Epithelial cell of proximal tubule (primary cell): ENCODE data around the gene ST6GALNAC3. TPM values are rescaled to one million over a fixed set of nuclear protein-coding genes. Genes with fewer than 3 reads are reported as not detected.
A peak's percentile ranks its signal among the peaks of the same experiment; 100 is the strongest.
"Not testable (repeated sequence)": the region's sequence is repeated elsewhere in the genome, so short reads cannot be mapped to it uniquely, and the experiment has no call there.

ENCODE experiments used
- DNase-seq: peaks from one replicate; pipeline ENCODE4 v3.0.0-alpha.2; 2011; ENCODE audit warnings: low read depth
- H3K4me3 ChIP-seq: 2 replicates; pipeline ENCODE4 v1.5.1; 2011; ENCODE audit warnings: low read depth, mild to moderate bottlenecking, low read length
- total RNA-seq: library from RNA; depleted of rRNA; stranded (reverse); fragments of >200 nt; gene quantifications from 2 replicates; pipeline ENCODE4 v1.2.3, GENCODE V29; 2015
- TF ChIP-seq, protein P1 (sequence below): conservative IDR thresholded peaks from 2 replicates; pipeline ENCODE4 v1.5.1; 2012; ENCODE audit warnings: low read depth, mild to moderate bottlenecking, low read length

The ST6GALNAC3 gene
- total RNA-seq, 1 donor from 2014 or later: 0.75 TPM

DNA sequence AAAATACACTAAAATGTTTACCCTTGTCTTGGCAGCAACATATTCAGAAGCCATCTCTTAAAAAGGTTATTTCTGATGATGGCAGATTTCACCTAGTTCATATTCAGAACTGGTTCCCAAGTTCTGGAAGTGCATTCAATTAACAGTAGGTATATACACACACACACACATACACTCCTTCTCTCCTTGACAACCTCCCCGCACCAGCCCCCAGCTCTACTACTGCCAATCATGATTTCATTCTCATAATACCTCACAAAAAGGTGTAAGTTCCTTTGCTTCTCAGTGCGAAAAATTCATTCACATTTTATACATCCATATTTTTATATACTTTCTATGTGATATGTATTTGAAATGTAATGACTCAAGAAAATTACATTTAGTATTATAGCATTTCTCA, 564.6 kb downstream of the ST6GALNAC3 start:
- TF ChIP-seq, protein P1, sequence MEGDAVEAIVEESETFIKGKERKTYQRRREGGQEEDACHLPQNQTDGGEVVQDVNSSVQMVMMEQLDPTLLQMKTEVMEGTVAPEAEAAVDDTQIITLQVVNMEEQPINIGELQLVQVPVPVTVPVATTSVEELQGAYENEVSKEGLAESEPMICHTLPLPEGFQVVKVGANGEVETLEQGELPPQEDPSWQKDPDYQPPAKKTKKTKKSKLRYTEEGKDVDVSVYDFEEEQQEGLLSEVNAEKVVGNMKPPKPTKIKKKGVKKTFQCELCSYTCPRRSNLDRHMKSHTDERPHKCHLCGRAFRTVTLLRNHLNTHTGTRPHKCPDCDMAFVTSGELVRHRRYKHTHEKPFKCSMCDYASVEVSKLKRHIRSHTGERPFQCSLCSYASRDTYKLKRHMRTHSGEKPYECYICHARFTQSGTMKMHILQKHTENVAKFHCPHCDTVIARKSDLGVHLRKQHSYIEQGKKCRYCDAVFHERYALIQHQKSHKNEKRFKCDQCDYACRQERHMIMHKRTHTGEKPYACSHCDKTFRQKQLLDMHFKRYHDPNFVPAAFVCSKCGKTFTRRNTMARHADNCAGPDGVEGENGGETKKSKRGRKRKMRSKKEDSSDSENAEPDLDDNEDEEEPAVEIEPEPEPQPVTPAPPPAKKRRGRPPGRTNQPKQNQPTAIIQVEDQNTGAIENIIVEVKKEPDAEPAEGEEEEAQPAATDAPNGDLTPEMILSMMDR: no peak
- DNase-seq: no peak
- H3K4me3 ChIP-seq: no peak overlapping the region

DNA sequence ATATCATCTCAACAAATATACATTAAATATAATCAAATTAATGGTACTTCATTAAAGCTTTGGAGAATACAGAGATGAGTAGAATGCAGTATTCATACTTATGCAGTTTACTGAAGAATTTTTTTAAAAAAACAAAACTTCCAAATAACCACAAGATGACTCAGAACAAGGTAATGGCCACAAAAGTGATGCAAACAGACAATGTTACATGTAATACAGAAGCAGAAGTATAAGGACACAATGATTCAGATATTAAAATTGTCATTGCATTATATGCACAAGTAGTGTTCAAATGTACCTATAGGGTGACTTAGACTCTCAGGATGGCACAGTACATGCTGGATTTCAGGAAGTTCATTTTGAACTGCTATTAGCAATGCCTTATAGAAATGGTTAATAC, 565.5 kb downstream of the ST6GALNAC3 start:
- TF ChIP-seq, protein P1: no peak
- no peak overlapping the region for H3K4me3 ChIP-seq
- DNase-seq: peak; percentile 1

DNA sequence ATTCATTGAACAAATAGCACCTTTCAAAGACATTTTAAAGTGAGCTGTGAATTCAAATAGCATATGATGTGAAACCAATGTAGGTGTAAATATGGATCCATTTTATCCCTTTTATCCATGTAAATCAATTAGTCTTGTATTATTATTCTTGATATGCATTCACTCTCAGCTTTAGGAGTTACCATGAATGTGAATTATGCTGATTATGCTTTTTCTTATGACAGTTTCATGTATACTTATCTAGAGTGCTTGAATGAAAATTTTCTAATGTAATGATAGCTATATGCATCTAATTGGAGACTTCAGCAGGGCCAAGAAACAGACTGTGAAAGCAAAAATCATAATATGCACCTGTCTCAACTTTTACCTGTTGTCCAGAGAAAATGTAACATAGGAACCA, 566.2 kb downstream of the ST6GALNAC3 start:
- no peak for DNase-seq
- TF ChIP-seq, protein P1: no peak

DNA sequence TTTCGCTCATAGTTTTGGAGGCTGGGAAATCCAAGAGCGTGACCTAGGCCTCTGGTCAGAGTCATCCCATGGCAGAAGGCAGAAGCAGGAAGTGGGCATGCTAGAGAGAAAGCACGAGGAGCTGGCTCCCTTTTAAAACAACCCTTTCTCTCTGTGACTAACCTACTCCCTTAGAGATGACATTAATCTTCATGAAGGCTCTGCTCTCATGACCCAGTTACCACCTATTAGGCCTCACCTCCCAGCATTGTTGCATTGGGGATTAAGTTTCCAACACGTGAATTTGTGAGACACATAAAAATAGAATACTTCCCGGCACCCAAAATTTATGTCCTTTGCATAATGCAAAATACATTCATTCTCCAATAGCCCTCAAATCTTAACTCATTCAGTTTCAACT, 569.6 kb downstream of the ST6GALNAC3 start:
- no peak for DNase-seq

More for the DNA sequence above, 566.2 kb downstream of the ST6GALNAC3 start:
- no peak overlapping the region for H3K4me3 ChIP-seq

DNA sequence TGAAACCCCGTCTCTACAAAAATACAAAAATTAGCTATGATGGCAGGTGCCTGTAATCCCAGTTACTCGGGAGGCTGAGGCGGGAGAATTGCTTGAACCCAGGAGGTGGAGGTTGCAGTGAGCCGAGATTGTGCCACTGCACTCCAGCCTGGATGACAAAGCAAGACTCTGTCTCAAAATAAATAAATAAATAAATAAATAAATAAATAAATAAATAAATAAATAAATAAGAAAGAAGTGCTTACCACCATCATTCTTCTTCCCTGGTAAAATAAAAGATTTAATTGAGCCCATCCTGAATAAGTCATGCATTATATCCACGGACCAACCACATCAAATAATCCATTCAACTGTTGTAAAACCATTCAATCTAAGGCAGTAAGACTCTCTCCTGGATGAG, 578.3 kb downstream of the ST6GALNAC3 start:
- H3K4me3 ChIP-seq, DNase-seq: not testable (repeated sequence)

More for the DNA sequence above, 569.6 kb downstream of the ST6GALNAC3 start:
- H3K4me3 ChIP-seq: no peak overlapping the region
- TF ChIP-seq, protein P1: no peak

DNA sequence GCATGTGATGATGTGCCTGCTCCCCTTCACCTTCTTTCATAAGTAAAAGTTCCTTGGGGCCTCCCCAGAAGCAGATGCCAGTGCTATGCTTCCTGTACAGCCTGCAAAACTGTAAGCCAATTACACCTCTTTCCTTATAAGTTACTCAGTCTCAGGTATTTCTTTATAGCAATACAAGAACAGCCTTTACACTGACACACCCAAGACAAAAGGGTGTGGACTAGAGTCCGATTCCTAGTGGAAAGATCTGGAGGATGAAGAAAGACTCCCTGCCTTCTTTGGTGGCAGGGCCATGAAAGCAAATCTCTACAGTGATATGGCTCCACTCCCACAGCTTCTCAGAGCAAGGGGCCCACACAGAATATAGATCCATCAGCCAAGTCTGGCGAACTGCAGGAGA, 583.1 kb downstream of the ST6GALNAC3 start:
- TF ChIP-seq, protein P1: no peak
- no peak overlapping the region for H3K4me3 ChIP-seq
- no peak for DNase-seq

DNA sequence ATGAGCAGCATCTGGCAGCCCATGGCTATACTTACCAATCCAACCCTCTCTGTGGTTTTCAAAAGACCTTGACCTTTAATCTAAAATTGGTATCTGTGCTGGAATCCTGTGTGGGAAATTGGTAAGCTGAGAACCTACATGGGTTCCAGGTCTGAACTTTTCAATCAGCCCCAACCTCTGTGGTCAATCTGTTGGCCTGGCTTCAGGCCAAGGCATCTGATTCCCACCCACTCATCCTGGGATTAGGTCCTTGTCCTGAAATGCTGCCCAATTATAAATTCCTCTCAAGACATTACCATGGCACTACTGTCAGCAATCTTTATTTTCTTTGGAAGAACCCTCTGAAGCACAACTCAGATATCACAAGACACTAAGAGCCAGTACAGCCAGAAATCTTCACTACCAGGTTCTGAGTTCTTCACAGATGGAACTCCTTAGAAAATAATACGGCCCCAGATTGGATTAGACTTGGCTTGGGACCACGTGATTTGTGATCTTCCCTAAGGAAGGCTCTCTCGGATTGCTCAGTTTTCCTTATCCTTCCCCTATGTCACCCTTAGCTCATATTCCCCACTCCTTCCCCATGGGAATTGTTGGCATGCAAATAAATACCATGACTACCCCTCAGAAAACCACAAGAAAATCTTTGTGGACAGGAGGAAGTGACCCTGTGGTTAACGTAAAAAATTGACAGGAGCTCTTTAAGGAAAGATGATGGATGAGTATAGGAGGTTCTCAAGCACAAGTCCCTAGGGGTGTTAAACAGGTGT, 584.8 kb downstream of the ST6GALNAC3 start:
- no peak overlapping the region for H3K4me3 ChIP-seq
- no peak for DNase-seq
- TF ChIP-seq, protein P1: no peak
